DMS53 treated with DMSO at 0.1 percent for 48 hours (cell line): ENCODE results near the gene C6orf15.
A peak's percentile ranks its signal among the peaks of the same experiment; 100 is the strongest.

Experiments used
- DNase-seq: peaks from one replicate; lab custom pipeline; 2025; ENCODE audit not compliant: unreplicated experiment; lab: John Stamatoyannopoulos, UW

The C6orf15 gene

DNA sequence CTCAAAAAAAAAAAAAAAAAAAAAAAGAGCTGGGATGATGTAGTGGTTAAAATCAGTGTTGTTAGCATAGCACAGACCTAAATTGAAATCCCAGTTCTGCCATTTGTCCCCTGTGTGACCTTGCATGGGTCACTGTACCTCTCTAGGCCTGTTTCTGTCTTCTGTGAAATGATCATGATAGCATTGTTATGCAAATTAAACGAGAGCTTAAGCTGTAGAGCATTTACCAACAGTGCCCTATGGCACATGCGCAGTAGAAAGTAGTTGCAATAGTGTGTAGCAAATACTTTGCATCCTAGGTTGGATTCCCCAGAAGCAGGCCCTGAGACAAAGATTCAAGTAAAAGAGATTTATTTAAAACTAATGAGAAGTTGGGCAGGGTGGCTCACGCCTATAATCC is 19.2 kb upstream of the C6orf15 start:
- no peak for DNase-seq

DNA sequence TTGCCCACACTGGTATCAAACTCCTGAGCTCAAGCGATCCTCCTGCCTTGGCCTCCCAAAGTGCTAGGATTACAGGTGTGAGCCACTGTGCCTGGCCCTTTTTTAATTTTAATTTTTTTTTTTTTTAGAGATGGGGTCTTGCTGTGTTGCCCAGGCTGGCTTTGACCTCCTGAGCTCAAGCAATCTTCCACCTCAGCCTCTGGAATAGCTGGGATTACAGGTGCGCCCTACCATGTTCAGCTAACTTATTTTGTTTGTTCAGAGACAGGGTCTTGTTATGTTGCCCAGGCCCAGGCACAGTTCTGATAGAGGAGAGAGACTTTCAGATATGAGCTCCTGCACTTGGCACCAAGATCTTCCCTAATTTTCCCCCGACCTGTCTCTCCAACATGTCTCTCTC is 18.4 kb upstream of the C6orf15 start:
- DNase-seq = no peak

DNA sequence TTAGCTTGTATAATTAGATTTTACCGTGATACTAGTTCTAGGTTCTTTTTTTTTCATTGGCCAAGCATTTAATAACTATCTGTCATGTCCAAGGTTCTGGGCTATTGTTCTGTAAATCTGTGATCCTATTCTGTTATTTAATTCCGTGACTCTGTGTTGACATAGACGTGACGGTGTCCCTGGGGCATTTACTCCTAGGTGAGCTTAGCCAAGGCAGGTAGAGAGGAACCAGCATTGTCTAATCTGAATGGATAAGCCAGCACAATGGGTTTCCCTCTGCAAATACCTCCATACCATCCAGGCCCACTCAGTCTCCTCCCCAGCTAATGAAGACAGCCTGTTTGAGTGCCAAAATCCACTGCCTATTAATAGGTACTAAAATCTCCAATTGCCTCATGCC is 16.8 kb upstream of the C6orf15 start:
- no peak for DNase-seq

DNA sequence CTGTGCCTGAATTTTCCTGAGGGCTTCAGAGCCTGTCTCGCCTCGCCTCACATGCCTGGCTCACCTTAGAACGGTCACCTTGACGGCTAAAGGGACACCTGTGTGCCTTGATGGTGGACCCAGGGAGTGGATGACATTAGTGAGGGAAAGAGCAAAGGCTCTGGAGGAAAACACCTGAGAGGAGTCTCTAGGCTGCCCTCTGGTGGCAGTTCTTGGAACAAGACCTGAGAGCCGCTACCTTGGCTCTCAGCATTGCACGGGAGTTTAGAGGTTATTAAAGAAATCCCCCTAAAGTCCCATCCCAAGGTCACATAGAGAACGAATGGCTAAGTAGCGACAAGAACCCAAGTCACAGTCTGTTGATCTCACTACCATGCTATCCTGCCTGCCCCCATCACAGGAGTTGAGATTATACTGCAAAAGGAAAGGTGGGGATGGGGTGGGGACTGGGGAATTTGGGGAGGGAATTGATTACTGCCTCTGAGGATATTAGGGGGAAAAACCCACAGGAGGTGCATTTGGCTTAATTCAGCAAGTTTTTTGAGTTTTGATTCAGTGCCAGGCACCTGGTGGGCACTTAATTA is 15.8 kb upstream of the C6orf15 start:
- DNase-seq = peak; percentile 45

DNA sequence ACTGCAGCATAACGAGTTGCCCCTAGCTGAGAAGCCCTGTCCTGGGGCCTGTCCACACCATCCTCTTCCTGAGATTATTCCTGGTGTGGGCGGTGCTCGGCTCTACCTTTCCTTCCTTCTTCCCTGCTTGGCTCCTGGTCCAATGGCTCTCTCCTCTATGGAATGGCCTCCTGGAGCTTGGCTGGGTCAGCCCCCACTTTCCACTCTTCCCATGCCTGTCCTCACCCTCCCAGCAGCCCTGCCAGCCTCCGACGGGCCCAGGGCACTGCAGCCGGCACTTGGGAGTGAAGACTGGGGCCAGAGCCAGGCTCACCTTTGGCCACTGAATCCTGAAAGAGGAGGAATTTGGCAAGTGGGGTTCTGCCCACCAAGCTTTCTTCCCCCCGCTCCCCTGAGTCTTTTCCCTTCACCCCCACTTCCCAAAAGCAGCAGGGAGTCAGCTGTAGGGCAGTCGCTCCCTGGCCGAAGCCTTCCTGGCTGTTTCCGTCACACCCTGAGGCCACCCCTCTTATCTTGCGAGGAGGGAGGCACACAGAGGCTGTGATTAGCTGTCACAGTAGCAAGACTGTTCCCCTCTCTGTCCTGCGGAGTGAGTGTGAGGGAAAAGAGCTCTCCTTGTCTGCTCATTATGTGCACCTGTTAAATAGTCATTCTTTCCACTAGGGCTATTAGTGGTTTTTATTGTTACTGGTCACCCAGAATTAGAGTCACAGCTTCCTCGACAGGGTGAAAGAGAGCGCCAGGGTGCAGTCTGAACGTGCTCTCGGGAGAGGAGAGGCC is 14.2 kb upstream of the C6orf15 start:
- no peak for DNase-seq

DNA sequence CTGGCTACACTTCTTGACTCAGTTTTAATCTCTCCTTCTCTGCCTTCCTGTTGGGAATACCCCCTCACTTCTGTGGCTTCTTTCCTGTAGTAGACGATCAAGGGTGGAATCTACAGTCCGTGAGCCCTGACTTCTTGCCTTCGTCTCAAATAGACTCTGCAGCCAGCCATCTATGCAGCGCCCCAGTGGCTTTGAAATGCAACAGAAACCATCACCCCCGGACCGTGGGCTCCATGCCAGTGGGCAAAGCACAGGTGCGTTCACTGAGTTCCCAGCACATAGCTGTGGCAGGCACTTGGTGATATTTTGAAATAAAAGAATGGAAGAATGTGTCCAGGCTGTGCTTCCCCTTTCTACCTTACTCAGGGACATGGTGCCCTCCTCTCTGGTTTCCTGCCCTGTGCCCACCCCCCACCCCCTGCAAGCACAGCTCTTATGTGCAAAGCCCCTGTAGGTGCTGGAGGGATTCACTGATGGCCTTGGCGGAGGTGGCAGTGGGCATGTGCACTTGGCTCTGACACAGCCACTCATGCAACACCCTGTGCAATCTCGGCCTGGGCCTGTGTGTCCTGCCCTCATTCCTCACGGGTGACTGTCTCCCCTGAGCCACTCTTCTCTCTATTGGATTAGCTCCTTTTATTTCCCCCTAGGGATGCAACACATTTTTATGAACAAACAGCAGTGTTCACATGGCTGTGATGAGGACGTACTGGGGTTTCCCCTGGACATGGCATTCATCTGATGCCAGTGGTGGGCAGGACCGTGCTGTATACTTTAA is 13.4 kb upstream of the C6orf15 start:
- DNase-seq = no peak

DNA sequence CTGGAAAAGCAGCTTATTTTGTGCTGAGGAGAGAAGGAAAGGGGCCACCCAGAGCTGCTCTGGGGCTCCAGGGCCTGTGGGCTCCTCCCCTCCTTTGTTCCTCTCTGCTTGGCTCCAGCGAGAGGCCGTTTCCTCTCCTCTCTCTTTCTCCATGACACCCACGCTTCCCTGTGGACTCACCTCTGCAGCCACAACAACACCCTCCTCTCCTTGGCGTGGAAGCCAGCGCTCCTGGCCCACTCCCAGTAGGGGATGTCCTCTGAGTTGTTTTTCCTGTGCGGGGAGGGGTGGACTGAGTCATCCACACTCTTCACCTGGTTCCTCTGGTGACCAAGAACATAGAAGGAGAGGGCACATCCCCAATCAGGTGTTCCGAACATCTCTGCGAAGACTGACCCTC is 12.8 kb upstream of the C6orf15 start:
- no peak for DNase-seq

DNA sequence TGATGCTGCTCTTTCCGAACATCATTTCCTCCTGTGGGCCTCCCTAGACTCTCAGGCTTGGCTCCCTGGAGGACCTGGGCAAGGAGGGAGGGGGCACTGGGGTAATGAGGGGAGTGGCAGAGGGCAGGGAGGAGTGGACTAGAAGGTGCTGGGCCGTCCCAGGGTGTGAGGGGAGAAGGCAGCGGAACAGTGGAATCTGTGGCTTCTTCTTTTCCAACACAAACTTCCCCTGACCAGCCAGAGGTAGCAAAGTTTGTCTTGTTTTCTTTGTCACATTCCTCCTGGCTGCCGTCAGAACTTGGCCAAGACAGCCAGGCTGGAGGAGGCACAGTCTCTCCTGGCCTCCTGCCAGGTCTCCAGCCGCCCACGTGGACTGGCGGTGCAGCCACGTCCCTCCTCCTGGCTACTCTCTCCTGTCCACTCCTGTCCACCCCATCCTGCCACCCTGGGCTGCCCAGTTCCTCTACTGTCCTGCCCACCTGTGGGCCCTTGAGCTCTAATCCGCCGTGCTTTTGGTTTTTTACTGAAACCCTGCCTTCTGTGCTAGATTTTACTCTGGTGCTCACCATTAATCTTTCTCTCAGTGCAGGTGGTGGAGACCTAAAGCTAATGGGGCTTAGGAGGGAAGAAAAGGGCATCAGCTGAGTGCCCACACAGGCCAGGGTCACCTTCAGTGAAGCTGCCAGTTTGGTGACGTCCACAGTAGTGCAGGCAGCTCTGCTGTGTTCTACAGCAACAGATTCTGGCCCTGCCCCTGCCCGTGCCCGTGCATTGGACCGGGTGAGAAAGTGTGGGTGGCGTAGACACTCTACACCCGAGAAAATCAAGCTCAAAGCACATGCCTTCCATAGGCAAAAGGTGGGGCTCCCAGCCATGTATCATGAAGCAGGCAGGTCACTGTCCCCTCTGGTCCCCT is 10.7 kb upstream of the C6orf15 start:
- DNase-seq = no peak

DNA sequence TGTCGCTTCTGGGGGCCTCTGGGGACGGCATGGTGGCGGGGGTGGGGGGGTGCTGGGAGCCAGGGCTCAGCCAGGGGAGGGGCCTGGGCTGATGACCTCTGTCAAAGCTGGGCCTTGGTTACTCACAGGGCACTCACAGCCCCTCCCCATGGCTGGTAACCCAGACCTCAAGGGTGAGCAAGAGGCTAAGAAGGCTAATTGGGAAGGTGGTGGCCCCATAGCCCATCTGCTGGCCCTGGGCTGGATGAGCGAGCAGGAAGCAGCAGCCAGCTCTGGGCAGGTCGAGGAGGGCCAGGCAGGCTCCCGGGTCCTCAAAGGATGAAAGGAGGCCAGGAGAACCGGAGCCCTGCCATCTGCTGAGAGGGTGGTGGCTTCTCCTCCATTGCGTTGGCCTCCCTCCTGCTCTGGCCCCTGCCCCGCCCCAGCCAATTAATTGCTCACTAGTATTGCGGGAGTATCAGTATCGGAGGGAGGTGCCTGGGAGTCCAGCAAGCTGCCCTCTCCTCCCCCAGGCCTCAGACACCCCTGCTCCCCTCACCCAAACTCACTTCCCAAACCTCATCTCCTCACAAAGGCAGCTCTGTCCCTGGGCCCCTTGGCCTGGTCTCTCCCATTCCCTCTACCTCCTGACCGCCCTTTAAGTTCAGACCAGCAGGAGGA is 8.9 kb upstream of the C6orf15 start:
- no peak for DNase-seq

DNA sequence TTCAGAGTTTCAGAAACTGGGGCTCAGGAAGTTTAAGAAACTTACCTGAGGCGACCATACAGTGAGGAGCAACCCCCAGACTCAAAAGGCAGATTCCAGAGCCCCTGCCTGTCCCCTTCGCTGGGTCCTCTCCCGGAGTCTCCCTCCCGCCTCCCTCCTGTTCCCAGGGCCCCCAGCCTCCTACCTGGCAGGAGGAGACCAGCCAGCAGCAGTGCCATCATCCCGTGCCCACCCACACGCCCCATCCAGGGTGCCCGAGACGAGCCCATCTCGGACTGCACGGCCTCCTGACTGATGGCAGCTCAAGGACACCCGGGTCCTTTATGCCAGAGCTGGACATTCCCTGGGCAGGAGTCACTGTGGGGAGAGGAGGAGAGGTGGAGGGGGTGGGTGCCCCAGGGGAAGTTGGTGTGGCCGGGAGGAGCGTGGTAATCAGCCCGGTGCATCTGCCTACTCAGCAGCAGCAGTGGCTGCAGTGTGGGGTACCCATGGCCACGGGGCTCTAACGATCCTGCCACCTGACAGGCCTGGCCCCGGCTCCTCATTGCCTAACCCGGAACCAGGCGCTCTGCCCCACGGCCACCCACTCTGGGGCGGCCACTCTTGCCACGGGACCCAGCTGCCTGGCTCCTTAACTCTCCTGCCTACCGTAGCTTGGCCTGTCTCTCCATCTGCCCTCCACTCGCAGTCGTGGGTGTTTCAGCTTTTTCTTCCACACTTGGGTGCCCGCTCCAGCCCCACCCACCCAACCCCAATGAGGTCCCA is 8.0 kb upstream of the C6orf15 start, which contains the start of gene CDSN:
Gene CDSN (minus strand): TSS at position 296 of the 765 bp plus-strand sequence. CDS start 27 bp downstream, at position 269.
- no peak for DNase-seq

DNA sequence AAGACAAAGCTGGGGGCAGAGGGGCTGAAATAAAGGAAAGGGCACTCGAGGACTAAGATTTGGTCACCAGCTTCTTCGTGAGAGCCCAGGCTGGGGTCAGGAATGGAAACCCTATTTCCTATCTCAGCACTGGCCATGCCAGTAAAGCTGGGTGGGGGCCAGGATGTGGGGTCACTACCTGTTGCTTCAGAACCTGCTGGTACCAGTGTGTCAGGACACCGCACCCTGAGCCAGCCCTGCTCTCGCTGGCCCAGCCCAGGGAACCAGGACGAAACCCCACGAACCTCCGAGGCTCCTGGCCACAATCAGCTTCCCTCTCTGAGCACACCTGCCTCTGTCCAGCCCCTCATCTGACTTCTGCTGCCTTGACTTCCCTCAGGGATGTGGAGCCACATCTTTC is 5.8 kb upstream of the C6orf15 start:
- no peak for DNase-seq

DNA sequence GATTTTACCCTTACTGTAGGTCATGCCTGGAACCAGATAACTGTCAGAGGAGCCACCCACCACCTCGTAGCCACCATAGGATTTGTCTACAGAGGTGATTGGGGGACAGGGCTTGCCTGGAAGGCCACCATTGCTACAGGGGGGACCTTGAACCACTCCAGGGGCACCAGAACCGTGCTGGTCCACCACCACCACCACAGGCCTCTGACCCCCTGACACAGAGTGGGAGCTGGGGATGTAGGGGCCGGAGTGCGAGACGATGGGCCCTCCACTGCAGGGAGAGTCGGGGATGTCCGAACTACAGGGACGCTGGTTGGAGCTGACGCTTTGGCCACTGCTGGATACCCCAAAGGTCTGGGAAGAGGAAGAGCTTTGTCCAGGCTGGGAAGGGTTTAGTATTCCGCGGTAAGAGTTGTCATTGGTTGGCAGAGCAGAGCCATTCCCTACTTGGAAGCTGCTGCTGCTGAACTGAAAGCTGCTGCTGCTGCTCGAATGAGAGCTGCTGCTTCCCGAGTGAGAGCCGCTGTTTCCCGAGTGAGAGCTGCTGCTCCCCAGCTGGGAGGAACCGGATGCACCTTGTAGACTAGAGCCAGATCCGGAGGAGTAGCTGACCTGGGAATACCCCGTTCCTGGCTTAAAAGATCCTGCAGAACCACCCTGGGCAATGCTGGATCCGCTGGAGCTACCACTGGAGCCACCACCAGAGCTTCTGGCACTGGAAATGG is 4.4 kb upstream of the C6orf15 start:
- peak; percentile 9 for DNase-seq

DNA sequence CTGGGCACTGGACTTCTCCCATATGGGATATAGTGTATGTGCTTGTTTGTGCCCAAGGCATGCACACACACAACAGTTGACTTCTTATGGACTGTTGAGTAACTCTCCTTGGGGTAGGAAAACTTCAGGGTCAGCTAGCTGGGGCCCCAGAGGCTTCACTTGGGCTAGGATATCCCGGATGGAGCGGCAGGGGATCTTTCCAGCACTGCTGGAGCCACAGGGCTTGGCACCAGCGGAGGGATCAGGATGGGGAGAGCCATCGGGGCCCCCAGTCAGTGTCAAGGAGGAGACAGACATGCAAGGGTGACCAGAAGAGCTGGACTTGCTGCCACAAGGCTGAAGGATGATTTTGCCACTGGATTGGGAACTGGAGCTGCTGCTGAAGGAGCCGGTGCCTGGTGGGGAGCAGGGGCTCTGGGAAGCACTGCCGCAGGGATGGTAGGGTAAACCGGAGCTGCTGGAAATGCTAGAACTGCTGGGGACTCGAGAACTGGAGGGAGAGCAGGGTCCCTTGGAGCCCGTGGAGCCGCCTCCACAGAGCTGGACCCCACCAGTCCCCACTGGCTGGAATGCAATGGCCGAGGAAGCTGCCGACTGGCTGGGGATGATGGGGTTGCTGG is 3.7 kb upstream of the C6orf15 start:
- no peak for DNase-seq

DNA sequence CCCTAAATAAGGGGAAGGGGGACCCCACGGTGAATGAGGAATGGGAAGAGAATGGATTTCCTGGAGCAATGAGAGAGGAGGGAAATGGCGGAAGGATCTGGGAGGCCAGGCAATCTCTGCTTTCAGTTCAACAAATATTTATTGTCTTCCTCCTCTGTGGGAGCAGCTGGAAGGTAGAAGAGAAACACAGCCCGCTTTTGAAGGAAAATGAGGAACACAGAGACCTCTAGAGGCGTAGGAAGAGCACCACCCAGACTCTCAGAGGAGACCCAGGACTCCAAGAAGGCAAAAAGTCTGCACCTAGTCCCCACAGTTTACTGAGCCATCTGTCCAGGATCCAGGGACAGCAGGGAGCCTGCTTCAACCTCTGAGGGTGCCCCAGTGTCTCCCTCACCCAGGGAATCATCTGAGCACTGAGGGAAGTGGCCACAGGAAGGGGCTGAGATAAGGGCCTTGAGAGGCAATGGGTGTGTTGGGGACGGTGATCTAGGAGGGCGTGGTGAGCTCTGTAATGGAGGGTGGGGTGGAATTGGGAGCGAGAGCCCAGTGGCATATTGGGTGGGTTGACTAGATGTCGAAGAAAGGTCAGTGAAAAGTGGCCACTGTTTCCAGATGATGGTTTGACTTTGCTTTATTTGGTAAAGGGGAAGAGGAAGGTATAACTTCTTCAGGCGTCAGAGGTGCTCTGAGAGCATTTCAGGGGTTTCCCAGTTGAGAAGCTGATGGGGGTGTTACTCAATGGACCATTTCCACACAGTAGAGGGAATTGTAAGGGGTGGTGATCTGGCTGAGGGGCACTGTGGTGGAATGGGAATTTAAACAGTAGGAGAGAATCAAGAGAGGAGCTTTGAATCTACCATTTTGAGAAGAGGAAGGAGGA is 2.8 kb upstream of the C6orf15 start:
- no peak for DNase-seq

DNA sequence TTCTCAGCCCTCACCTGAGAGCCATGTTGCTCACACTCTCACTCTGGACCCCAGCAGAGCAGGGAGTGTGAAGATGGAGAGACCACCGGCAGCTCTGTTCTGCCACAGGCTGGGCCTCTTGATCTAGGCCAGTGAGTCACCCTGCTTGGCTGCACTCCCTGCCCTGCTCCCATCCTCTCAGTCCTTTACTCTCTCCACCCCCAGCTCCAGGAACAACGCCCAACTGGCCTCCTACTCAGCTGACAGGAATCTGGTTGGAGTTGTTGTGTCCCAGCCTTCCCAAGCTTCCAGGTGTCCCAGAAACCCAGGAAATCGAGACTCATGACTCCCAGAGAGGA is 2.1 kb upstream of the C6orf15 start, which contains the start of gene PSORS1C1:
Gene PSORS1C1 (plus strand): TSS at position 260 of the 338 bp plus-strand sequence. CDS start 14,833 bp downstream, outside the sequence.
- DNase-seq = peak; percentile 14

DNA sequence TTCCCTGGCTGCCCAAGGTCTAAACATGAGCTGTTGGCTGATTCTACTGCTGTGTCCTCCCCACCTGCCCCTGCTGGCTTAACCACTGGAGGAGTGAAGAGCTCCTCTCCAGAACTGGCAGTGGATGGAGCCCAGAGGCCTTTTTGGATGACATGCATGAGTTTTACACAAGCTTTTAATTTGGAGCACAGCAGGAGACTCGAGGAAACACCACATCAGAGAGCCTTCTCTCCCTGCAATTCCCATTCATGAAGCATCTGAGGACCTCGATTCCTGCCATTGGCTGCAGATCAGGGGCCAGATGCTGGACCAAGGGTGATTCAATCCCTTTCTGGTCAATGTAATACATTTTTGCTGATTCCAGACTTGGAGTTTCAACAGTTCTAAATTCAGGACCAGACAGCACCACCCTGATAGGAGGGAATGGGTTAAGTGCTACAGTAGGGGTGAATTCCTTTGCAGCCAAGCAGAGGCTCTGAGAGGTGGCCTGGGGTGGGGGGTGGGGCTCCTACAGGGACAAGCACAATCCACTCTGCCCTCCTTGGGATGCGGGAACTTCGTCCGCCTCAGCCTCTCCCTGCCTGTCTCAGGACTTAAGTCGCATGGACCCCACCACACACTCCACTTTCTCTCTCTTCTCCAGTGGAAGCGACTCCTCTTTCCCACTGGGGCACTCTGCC is 1.6 kb upstream of the C6orf15 start:
- no peak for DNase-seq

DNA sequence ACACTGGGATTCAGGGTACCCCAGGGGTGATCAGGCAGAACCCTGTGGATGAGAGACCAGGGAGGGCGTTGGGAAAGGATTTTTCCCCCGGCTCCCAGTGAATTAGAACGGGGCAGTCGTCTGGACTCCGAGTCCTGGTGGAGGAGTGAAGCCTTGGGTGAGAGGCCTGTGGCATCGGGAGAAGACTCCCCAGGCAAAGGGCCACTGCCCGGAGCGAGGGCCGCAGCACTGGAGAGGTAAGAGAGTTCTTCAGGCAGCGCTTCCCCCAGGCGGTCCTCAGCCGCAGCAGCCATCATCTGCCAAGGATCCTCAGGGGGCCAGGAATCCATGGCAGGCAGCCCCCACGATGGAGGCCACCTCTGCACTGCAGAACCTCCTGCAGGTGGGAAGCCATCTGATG is 663 bp downstream of the C6orf15 start:
- no peak for DNase-seq
